A549 (cell line): Measurements from ENCODE around the gene VNN1. TPM values are rescaled to one million over a fixed set of nuclear protein-coding genes. Genes with fewer than 3 reads are reported as not detected.

Experiments
- ATAC-seq, 2 experiments: fragments of 200-7000 bp in 1 of 2; fragments of >200 bp in 1 of 2; cut with Nextera tagmentation in 1 of 2; cut with Tn5 transposase in 1 of 2; 3 replicates each; pipeline versions ENCODE4 v1.8.0 to v1.9.1; 2018 to 2020; ENCODE audit warnings: mild to moderate bottlenecking in 1 of 2, moderate library complexity in 1 of 2
- CTCF ChIA-PET: fragments of 300-600 bp; sonication (Branson Sonifier 250); formaldehyde crosslinking; extraction: SDS; loops from one replicate; lab custom pipeline; 2021; ENCODE audit warnings: antibody characterized with exemption, inconsistent platforms; lab: Yijun Ruan, JAX
- POLR2A ChIA-PET: fragments of 350-600 bp; formaldehyde crosslinking; extraction: SDS; loops from one replicate; lab custom pipeline; 2021; ENCODE audit warnings: antibody characterized with exemption, inconsistent platforms; lab: Yijun Ruan, JAX
- DNase-seq, 2 experiments: peaks; one replicate each; pipeline versions ENCODE4 v3.0.0 to v3.0.0-alpha.2; 2011 to 2016; ENCODE audit warnings: low read depth in 1 of 2, low spot score in 1 of 2
- FAIRE-seq: peaks from 2 replicates; lab custom pipeline; 2011; peaks lifted over from hg19 to GRCh38; lab: Jason Lieb, UNC
- H3K27ac ChIP-seq, 2 experiments: fragments of >200 bp; sonication (Bioruptor Twin); formaldehyde crosslinking; 3 replicates each; pipeline ENCODE4 v1.5.1; 2016 to 2017
- H3K4me1 ChIP-seq: fragments of >200 bp; sonication (Bioruptor Twin); formaldehyde crosslinking; 3 replicates; pipeline ENCODE4 v1.6.1; 2016
- H3K4me2 ChIP-seq: fragments of >200 bp; sonication (Bioruptor Twin); formaldehyde crosslinking; 3 replicates; pipeline ENCODE4 v1.6.1; 2016
- H3K4me3 ChIP-seq: fragments of >200 bp; sonication (Bioruptor Twin); formaldehyde crosslinking; 3 replicates; pipeline ENCODE4 v1.5.1; 2016
- H3K9me3 ChIP-seq: fragments of >200 bp; sonication (Bioruptor Twin); formaldehyde crosslinking; 3 replicates; pipeline ENCODE4 v1.6.1; 2016
- BHLHE40 ChIP-seq: IDR thresholded peaks from 2 replicates; pipeline ENCODE4 v1.6.1; 2012; ENCODE audit warnings: low read depth, low read length, inconsistent platforms
- CBX8 ChIP-seq: fragments of 200-600 bp; sonication (generic); IDR thresholded peaks from 2 replicates; pipeline ENCODE4 v1.6.1; 2016
- EP300 ChIP-seq, 2 experiments: fragments of >200 bp; sonication (Bioruptor Twin); formaldehyde crosslinking; IDR thresholded peaks; 2 replicates in 1 of 2; 3 replicates in 1 of 2; pipeline ENCODE4 v1.6.1; 2016 to 2017
- FOSB ChIP-seq: fragments of 250-450 bp; sonication (Bioruptor Pico); IDR thresholded peaks from 2 replicates; pipeline ENCODE4 v1.5.0; 2020; ENCODE audit warnings: mild to moderate bottlenecking, moderate library complexity
- HDAC2 ChIP-seq: fragments of 200-600 bp; sonication (generic); IDR thresholded peaks from 2 replicates; pipeline ENCODE4 v1.6.1; 2016
- HEYL ChIP-seq: fragments of 250-450 bp; sonication (Bioruptor Pico); IDR thresholded peaks from 2 replicates; pipeline ENCODE4 v1.8.0; 2021; ENCODE audit warnings: mild to moderate bottlenecking, moderate library complexity
- HOXA7 ChIP-seq: fragments of 250-450 bp; sonication (Bioruptor Pico); IDR thresholded peaks from 2 replicates; pipeline ENCODE4 v1.5.0; 2020; ENCODE audit warnings: mild to moderate bottlenecking, moderate library complexity
- MAFK ChIP-seq: fragments of 450-650 bp; IDR thresholded peaks from 2 replicates; pipeline ENCODE4 v1.6.1; 2014; ENCODE audit not compliant: partially characterized antibody
- MYC ChIP-seq: IDR thresholded peaks from 2 replicates; pipeline ENCODE4 v1.6.1; 2012; ENCODE audit warnings: mild to moderate bottlenecking, inconsistent platforms, low read length, improper control_type of control experiment, borderline replicate concordance
- NFE2L2 ChIP-seq: fragments of 150-350 bp; conservative IDR thresholded peaks from 2 replicates; pipeline ENCODE4 v1.6.1; 2014; ENCODE audit warnings: low read length
- NPAS2 ChIP-seq: fragments of 250-450 bp; sonication (Bioruptor Pico); IDR thresholded peaks from 2 replicates; pipeline ENCODE4 v1.8.0; 2022; ENCODE audit warnings: mild to moderate bottlenecking, moderate library complexity, borderline replicate concordance
- NR3C1 ChIP-seq: fragments of >200 bp; sonication (Bioruptor Twin); formaldehyde crosslinking; IDR thresholded peaks from 3 replicates; pipeline ENCODE4 v1.6.1; 2017
- SMC3 ChIP-seq: fragments of >200 bp; sonication (Bioruptor Twin); formaldehyde crosslinking; IDR thresholded peaks from 3 replicates; pipeline ENCODE4 v1.6.1; 2018; ENCODE audit warnings: inconsistent platforms
- SREBF2 ChIP-seq: fragments of 450-650 bp; IDR thresholded peaks from 2 replicates; pipeline ENCODE4 v1.6.1; 2014; ENCODE audit warnings: mild to moderate bottlenecking, moderate library complexity
- TFCP2L1 ChIP-seq: fragments of 250-450 bp; sonication (Bioruptor Pico); IDR thresholded peaks from 2 replicates; pipeline ENCODE4 v1.5.0; 2021; ENCODE audit warnings: mild to moderate bottlenecking
- ZC3H11A ChIP-seq: fragments of 450-650 bp; IDR thresholded peaks from 2 replicates; pipeline ENCODE4 v1.6.1; 2014; ENCODE audit warnings: antibody characterized with exemption, mild to moderate bottlenecking
- ZFP36 ChIP-seq: fragments of 450-650 bp; IDR thresholded peaks from 2 replicates; pipeline ENCODE4 v1.6.1; 2014; ENCODE audit warnings: borderline replicate concordance; ENCODE audit not compliant: partially characterized antibody
- ZNF302 ChIP-seq: fragments of 250-450 bp; sonication (Bioruptor Pico); IDR thresholded peaks from 2 replicates; pipeline ENCODE4 v1.9.0; 2021; ENCODE audit warnings: inconsistent platforms, mild to moderate bottlenecking, moderate library complexity
- WGBS: methylation state at CpG from one replicate; pipeline ENCODE4 v1.1.6; 2017; ENCODE audit errors: missing lambda C conversion rate; 5-methylcytosine and 5-hydroxymethylcytosine counted together
- polyA plus RNA-seq, 4 experiments: library from polyadenylated mRNA; depleted of rRNA in 3 of 4; stranded (reverse); fragments of >200 nt; fragmentation: RNase III in 1 of 4; extraction: RNeasy Plus Mini Kit Qiagen cat#74134 plus additional on column Dnase treatment in 1 of 4; gene quantifications; 2 replicates in 3 of 4; 3 replicates in 1 of 4; pipeline ENCODE4 v1.2.3, GENCODE V29; 2011 to 2017
- TF ChIP-seq, protein P1 (sequence below): fragments of 250-450 bp; sonication (Bioruptor Pico); IDR thresholded peaks from 2 replicates; pipeline ENCODE4 v1.5.0; 2020; ENCODE audit warnings: low read depth, mild to moderate bottlenecking, moderate library complexity
- TF ChIP-seq, protein P2 (sequence below): IDR thresholded peaks from 2 replicates; pipeline ENCODE4 v1.6.1; 2012; ENCODE audit warnings: low read depth, borderline replicate concordance
- TF ChIP-seq, protein P3 (sequence below): fragments of 450-650 bp; IDR thresholded peaks from 2 replicates; pipeline ENCODE4 v1.6.1; 2014; ENCODE audit warnings: antibody characterized with exemption
- TF ChIP-seq, protein P4 (sequence below): fragments of >200 bp; sonication (Bioruptor Twin); formaldehyde crosslinking; IDR thresholded peaks from 3 replicates; pipeline ENCODE4 v1.6.1; 2016

VNN1 gene
- polyA plus RNA-seq, 2 of the 4 experiments (the other 2 are of a cell fraction) = 0.03 to 0.09 TPM

DNA sequence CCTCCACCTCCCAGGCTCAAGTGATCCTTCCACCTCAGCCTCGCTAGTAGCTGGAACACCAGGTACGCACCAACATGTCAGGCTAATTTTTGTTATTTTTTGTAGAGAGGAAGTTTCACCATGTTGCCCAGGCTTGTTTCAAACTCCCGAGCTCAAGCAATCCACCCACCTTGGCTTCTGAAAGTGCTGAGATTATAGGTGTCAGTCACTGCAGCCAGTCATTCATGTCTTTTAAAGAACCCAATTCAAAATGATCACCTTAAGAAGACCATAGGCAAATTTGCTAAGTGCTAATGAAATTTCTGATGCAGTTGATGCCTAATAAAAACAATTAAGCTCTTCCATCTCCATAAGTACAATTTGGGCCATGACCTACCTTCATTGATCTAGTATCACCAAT, 46.4 kb upstream of the VNN1 start:
- TF ChIP-seq, protein P1, sequence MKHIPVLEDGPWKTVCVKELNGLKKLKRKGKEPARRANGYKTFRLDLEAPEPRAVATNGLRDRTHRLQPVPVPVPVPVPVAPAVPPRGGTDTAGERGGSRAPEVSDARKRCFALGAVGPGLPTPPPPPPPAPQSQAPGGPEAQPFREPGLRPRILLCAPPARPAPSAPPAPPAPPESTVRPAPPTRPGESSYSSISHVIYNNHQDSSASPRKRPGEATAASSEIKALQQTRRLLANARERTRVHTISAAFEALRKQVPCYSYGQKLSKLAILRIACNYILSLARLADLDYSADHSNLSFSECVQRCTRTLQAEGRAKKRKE = no peak
- no peak for TF ChIP-seq NFE2L2
- no peak for TF ChIP-seq NR3C1
- TF ChIP-seq HOXA7 = no peak
- TF ChIP-seq, protein P2, sequence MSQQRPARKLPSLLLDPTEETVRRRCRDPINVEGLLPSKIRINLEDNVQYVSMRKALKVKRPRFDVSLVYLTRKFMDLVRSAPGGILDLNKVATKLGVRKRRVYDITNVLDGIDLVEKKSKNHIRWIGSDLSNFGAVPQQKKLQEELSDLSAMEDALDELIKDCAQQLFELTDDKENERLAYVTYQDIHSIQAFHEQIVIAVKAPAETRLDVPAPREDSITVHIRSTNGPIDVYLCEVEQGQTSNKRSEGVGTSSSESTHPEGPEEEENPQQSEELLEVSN = no peak
- TF ChIP-seq, protein P3, sequence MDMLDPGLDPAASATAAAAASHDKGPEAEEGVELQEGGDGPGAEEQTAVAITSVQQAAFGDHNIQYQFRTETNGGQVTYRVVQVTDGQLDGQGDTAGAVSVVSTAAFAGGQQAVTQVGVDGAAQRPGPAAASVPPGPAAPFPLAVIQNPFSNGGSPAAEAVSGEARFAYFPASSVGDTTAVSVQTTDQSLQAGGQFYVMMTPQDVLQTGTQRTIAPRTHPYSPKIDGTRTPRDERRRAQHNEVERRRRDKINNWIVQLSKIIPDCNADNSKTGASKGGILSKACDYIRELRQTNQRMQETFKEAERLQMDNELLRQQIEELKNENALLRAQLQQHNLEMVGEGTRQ = no peak
- TF ChIP-seq BHLHE40 = no peak
- TF ChIP-seq MAFK = no peak
- no peak for TF ChIP-seq EP300 (IDR thresholded peaks at IDR 0.05)
- TF ChIP-seq CBX8 = no peak
- no peak for TF ChIP-seq ZNF302
- TF ChIP-seq ZFP36 = no peak
- TF ChIP-seq, protein P4, sequence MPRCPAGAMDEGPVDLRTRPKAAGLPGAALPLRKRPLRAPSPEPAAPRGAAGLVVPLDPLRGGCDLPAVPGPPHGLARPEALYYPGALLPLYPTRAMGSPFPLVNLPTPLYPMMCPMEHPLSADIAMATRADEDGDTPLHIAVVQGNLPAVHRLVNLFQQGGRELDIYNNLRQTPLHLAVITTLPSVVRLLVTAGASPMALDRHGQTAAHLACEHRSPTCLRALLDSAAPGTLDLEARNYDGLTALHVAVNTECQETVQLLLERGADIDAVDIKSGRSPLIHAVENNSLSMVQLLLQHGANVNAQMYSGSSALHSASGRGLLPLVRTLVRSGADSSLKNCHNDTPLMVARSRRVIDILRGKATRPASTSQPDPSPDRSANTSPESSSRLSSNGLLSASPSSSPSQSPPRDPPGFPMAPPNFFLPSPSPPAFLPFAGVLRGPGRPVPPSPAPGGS = no peak
- TF ChIP-seq NPAS2 (CRISPR knock-in tag) = no peak
- no peak for TF ChIP-seq TFCP2L1 (CRISPR knock-in tag)
- TF ChIP-seq HEYL = no peak
- no peak for TF ChIP-seq ZC3H11A
- TF ChIP-seq HDAC2 = no peak
- no peak for TF ChIP-seq SMC3
- ATAC-seq (no peak), DNase-seq (no peak), FAIRE-seq (no peak)
- H3K4me3 ChIP-seq = no peak overlapping the region
- CTCF ChIA-PET = no interaction called here
- H3K4me1 ChIP-seq = peaks cover 16% of the 10 kb centered on the region
- no peak overlapping the region for H3K4me2 ChIP-seq
- no peaks in the 10 kb centered on the region for H3K9me3 ChIP-seq
- POLR2A ChIA-PET = no interaction called here
- 92% methylated on average over 3 of the region's 3 CpGs for WGBS
- H3K27ac ChIP-seq = no peak overlapping the region

DNA sequence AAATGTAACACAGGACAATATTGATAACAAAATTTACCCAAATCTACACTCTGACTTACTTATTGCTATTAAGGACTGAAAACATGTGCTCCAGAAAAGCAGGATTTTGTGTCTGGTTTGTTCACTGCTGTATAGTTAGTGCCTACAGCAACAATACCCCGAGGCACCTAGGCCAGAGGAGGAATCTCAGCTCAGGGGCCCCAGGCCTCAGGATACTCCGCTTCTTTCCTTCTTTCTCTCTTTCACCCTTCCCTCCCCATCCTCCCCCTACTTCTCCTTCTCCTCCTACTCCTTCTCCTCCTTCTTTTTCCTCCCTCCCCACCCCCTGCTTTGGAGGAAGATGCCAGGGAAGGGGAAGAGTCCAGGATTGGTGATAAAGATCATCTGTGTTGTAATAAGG, 44.8 kb upstream of the VNN1 start:
- no peak for ATAC-seq
- WGBS = 88% methylated on average over 2 of the region's 2 CpGs
- DNase-seq = no peak
- Histone ChIP-seq H3K9me3 (no peaks in the 10 kb centered on the region), H3K4me1 (peaks cover 3% of the 10 kb centered on the region; the same call in 1 of the 3 replicates), H3K27ac (no peak overlapping the region), H3K4me3 (no peak overlapping the region), H3K4me2 (no peak overlapping the region)
- FAIRE-seq = no peak
- POLR2A ChIA-PET = no interaction called here
- CTCF ChIA-PET = no interaction called here
- TF ChIP-seq MYC = no peak
- no peak for TF ChIP-seq NFE2L2
- no peak for TF ChIP-seq FOSB (CRISPR knock-in tag)
- TF ChIP-seq, protein P1 = no peak
- TF ChIP-seq, protein P4 = no peak
- TF ChIP-seq MAFK = no peak
- TF ChIP-seq SREBF2 = no peak
- TF ChIP-seq HEYL = no peak
- TF ChIP-seq, all 56 proteins: peak for 0
